Stimulated activated CD4-positive, alpha-beta T cell treated with anti-CD3 and anti-CD28 coated beads, Interleukin-1b, Interleukin-23, amount 100 ng/mL, for 48 hours (primary cell): ENCODE measurements around the gene COQ9.
"Not testable (repeated sequence)": the region's sequence is repeated elsewhere in the genome, so short reads cannot be mapped to it uniquely, and the experiment has no call there.

Experiments used
- DNase-seq: peaks from one replicate; pipeline ENCODE4 v3.0.0-alpha.2; 2020

COQ9 gene

DNA sequence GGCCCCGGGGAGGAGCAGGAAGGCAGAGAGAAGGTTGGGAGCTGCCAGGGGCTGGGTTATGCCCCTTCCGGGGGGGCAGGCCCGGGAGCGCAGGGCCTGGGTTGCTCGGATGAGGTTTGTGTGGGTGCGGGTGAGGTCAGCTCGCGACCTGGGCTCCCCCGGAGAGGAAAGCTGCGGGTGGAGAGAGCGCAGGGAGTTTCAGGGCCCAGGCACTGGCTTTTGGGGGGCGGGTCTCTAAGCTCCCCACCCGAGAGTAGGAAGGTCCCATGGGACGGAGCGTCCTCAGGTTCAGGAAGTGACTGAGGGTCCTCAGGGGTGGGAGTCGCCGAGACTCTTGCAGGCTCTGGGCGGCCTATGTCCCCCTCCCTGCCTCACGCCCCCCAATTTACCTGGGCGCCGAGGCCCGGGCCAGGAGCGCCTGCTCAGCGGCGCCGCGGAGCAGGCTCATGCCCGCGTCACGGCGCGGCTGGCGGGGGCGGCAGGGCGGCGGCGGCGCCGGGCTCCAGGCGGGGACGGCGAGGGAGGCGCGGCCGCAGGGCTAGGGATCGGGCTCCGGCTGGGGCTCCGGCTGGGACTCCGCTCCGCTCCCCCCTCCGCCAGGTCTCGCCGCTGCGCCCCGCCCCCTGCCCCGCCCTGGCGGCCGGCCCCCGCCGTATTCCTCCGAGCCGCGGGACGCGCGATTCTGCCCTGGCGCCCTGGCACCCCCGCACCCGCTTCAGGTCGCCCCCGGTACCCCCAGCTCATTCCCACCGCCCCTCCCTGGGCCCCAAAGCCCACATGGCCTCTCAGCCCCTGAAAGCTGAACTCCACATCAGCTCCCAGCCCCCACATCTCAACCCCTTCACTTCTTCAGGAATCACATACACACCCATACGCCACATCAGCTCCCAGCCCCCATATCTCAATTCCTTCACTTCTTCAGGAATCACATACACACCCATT, 38.9 kb downstream of the COQ9 start, which contains the start of gene DOK4:
TSS of gene DOK4 (minus strand) at position 578 of the 942 bp plus-strand sequence. CDS start 6,986 bp downstream, outside the sequence.
- peak; percentile 76 for DNase-seq

DNA sequence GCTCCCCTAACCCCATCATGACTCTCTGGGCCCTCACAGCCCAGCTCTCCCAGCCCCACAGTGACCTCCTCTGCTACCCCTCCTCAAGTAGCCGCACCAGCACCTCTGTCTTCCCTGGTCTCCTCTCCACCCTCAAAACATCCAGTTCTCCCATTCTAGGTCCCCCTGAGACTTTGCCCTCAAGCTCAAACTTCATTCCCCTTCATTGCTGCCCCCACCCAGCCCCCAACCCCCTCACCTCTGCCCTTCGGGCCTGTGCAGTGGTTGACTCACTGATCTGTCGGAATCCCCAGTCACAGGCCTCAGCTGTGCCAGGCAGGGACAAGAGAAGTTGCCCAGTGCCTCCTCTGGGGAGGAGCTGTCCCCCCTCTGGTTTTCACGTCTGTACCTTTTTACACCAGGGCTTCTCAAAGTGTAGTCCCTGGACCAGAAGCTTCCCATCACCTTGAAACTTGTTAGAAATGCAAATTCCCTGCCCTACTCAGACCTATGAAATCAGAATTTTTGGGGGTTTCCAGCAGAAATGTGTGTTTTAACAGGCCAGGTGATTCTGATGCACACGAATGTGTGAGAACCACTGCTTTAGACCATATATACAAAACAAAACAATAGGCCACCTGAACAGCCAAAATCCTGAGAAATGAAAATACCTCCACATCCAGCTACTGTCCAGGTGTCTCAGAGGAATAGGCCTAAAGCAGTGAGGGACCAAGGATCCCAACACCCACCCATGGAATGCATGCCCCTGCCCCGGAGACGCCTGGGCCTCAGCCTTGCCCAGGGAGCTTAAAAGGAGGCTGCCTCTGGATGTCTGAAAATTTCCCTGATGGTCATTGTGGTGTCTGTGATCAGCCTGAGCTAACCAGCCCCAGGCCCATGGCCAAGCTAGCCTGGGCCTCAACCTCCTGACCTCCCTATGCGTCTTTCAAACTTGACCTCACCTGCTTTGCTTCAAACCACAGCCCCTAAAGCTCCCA, 39.9 kb downstream of the COQ9 start:
- no peak for DNase-seq

DNA sequence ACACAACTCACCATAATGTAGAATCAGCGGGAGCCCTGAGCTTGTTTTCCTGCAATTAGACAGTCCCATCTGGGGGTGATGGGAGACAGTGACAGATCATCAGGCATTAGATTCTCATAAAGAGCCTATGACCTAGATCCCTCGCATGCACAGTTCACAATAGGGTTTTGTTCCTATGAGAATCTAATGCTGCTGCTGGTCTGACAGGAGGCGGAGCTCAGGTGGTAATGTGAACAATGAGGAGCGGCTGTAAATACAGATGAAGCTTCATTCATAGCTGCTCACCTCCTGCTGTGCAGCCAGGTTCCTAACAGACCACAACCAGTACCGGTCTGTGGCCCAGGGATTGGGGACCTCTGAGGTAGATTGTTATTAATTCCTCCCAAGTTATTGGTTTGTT, 42.0 kb downstream of the COQ9 start:
- DNase-seq = no peak

DNA sequence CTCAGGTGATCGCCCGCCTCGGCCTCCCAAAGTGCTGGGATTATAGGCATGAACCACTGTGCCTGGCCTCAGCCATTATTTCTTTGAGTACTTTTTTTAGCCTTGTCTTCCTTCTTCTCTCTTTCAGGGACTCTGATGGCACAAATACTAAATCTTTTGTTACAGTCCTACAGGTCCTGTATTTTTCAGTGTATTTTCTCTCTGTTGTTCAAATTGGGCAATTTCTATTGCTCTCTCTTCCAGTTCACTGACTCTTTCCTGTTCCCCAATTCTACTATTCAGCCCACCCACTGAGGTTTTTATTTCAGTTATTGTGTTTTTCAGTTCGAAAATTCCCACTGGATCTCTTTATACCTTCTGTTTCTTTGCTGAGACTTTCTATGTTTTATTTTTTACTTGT, 46.5 kb downstream of the COQ9 start:
- no peak for DNase-seq

DNA sequence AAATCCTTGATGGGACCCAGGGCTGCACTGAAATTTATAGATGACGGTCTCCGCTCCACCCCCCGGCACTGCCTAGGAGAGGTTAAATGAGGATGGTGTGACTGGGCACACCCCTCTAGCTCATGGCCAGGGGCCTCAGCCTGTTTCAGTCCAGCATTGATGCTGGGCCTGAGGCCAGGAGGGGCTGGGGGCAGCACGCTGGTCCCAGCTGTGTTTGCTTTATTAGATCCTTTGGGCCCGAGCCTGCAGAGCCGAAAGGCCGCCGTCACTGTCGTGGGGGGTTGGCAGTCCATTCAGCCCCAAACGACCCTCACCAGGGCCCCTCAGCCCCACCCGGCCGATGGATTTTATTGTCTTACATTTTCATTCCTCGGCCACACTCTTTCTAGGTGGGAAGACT, 49.8 kb downstream of the COQ9 start:
- no peak for DNase-seq

DNA sequence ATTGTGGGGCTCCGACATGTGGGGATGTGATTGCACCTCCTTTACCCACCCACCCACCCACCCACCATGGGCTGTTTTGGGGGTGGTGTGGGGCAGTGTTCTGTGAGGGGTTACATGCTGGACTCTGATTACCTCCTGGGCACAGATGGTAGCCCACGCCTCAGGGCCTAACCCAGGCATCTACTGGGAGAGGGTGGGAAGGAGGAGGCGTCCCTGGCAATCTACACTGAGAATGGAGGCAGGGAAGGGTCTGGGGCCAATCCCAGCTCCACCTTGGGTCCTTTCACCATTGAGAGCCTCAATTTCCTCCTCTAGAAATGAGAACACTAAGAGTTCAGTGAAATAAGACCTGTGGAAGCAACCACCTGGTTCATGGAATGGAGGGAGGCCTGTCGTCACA, 50.8 kb downstream of the COQ9 start:
- DNase-seq = no peak

DNA sequence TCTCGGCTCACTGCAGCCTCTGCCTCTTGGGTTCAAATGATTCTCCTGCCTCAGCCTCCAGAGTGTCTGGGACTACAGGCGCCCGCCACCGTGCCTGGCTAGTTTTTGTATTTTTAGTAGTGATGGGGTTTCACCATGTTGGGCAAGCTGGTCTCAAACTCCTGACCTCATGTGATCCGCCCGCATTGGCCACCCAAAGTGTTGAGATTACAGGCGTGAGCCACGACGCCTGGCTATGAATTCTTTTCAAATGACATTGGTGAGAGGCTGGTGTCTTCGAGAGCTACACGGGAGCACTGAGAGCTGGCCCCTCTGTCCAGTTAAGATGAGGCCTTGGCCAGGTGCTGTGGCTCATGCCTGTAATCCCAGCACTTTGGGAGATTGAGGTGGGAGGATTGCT, 52.7 kb downstream of the COQ9 start:
- DNase-seq = not testable (repeated sequence)

DNA sequence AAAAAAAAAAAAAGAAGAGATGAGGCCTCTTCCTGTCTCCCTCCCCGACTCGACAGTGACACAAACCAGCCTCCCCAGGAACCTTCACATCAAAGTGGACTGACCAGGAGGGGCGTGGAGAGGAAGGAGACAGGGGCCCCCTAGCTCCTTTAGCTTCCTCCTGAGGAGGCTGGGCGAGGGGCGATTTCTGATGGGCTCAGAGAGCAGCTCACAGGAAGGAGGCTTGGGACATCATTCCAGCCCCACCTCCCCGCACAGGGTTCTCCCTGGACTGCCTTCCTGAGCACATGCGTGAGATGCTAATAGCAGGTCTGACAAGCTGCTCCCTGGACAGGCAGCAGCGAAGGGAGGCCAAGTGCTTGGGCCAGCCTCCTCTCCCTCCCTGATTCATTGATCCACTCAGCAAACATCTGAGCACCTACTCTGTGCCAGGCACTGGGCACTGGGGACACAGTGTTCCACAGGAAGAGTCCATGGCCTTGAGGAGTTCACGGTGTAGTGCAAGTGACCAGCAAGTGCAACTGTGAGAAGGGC, 53.4 kb downstream of the COQ9 start:
- peak; percentile 14 for DNase-seq

DNA sequence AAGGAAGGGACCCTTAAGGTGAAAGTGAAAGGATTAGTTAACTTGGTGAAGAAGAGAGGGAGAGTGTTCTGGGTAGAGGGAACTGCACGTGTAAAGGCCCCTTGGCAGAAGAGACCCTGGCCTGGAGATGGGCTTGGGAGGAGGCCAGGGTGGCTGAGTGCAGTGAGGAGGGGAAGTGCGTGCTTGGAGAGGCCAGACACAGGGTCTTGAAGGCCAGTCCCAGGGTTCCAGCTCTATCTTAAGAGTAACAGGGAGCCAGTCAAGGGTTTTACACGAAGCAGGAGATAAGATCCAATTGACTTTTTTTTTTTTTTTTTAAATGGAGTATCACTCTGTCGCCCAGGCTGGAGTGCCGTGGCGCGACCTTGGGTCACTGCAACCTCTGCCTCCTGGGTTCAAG, 54.2 kb downstream of the COQ9 start:
- DNase-seq = no peak

DNA sequence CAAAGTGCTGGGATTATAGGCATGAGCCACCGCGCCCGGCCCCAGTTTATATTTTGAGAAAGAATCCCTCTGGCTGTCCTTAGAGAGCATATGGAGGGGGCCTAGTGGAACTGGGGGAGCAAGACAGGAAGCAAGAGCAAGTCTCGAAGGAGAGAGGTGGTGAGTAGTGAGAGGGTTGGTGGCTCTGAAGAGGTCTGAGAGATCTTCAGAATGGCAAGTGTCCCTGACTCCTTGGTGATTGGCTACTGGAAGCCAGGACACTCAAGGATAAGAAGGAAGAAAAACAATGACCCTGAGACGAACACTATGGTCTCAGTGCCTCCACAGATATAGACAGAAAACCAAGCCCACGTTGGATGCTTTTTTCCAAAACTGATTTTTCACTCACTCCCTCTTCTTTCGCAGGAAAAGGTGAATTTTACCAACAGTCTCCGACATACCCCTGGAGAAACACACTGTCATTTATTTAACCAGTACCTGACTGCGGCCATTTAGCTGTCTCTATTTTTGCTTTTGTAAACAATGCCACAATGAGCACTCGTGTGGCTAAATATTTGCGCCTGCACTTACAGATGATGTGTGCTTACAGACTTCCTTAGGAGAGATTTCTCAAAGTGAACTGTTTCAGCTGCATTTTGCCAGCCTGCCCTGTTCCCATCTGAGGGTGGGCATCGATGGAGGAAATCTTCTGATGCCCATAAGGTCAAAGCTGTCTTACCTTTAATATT, 54.9 kb downstream of the COQ9 start:
- no peak for DNase-seq

DNA sequence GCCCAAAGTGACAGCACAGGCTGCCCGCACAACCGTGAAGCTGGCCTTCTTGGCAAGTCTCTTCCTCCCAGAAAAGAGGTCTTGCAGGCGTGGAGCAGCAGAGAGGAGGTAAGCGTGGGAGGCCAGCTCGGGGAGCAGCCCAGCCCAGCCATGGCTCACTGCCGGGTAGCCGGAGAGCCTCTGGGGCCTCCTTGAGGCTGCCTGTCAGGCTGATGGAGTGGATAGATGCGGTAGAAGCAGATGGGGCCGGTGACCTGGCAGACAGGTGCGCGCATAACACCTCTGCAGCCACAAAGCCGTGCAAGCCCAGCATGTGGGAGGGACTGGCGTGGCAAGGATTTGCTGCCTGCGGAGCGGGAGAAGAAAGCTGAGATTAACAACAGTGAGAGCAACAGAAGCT, 56.1 kb downstream of the COQ9 start:
- DNase-seq = no peak

DNA sequence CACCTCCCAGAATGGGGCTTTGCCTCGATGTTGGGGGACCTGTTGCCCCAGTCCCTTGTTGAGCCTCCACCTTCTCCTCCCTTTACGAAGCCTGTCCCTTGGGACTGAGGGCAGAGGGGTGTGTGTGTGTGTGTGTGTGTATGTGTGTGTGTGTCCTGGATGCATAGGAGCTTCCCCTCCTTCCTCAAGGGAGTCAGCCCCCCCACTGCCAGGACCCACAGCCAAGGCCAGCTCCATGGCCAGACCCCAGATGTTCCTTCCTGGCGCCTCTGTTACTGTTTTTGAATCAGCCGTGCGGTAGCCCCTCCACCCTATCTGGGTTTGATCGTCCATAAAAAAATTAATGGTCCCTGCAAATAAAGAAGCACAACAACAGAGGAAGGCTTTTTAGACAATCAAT, 56.7 kb downstream of the COQ9 start:
- DNase-seq = no peak

DNA sequence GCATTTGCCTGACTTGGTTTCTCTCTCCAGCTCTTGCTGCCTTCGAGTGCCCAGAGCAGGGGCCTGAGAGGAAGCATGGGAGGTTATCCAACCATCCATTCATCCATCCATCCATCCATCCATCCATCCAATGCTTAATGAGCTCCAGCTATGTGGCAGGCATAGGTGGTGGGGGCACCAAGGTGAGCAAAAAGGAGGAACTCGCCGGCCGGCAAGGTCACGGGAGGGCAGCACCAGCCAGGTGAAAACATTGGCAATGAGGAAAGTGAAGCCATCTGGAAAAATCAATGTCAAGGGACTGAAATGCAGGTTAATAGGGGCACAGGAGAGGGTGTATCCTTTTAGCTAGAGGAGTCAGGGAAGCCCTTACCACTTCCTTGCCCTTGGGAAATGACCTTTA, 57.2 kb downstream of the COQ9 start:
- DNase-seq = no peak

DNA sequence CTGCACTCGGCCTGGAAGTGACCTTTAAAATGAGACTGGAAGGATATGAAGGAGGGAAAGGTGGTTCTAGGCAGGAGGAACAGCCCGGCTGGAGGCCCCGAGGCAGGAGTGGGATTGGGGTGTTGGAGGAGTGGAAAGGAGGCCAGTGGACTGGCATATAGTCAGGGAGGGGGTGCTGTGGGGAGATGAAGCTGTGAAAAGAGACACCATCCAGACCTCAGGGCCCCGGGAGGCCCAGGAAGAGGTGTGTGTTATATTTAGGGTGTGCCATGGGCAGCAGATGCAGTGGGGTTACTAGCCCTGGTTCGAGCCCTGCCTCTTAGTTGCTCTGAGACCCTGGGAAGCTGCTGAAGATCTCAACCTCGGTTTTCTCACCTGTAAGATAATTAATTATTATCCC, 57.9 kb downstream of the COQ9 start:
- DNase-seq = no peak

DNA sequence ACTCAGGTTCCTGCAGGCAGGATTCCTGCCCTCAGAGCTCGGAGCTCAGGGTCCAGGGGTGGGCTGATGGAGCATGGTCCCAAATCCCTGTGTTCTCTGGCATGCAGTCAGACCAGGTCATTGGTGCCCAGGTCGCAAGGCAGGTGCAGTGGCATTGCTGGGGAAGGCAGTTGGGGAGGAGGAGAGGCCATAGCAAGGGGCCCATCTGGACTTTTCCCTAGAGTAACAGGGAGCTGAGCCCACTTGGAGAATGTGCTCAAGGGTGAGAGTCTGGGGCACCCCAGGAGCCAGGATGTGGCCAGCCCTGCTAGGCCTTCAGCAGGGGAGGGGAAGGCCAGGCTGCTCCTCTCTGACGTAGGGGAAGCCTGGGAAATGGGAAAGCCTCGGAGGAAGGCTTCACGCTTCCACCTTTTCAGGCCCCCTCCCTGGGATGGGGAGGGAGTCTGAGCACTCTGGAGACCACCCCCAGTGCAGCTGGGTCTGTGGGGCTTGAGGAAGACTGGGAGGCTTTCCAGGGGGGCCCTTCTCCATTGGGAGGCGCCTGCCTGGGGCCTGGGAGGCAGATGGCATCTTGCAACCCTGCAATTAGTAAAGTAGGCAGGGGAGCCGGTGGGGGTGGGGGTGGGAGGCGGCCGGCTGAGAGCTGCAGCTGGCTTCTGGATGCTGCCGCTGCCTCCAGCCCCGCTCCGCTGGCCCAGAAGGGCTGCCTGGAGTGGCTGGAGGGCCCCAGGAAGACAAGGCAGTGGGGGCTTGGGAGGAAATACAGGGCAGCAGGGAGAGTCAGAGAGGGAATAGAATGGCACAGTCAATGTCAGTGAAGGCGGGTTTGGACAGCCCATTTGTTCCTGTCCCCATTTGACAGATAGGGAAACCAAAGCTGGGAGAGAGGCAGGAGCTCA, 60.1 kb downstream of the COQ9 start:
- no peak for DNase-seq

DNA sequence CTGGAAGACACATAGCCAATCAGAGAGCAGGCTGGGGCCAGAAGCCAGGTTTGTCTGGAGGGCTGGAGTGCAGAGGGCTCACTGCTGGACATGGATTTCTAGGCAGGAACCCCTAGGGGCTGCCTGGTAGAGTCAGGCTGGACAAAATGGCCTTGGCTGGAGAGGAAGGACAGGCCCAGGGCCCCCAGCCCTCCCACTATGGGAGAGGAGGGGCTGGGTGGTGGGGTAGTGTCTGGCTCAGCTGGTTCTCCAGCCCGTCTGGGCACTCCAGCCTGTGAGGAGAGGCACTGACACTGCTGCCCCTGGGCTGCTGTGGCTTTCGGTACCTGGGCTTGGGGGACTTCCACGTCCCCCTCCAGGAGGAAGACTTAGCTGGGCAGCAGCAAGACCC, 60.8 kb downstream of the COQ9 start:
- DNase-seq = no peak

DNA sequence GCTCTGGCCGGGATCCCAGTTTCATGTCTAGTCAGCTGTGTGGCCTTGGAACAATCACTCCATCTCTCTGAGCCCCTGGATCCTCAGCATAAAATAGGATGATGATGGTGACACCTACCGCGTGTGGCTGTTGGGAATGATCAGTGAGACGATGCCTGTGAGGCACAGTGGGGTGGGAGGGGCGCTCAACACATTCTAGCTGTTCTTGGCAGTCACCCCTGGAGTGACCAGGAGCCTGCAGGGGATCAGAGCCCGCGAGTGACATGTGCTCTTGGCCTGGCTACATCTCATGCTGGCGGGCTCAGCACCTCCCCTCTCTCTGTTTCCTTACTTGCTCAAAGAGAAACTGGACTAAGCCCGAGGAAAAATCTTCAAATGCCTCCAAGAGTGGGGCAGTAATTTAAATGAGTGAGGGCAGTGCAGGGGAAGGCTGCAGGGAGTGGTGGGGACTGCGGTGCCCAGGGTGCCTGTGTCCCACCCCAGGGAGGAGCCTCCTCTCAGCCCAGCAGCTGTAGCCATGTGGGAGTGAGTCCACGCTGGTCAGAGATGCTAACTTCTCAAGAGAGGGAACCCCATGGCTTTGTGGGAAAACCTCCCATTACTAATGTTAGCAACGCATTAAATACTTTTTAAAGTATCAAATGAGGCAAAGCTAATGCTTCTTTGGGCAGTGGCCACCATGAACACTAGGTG, 62.1 kb downstream of the COQ9 start:
- no peak for DNase-seq

DNA sequence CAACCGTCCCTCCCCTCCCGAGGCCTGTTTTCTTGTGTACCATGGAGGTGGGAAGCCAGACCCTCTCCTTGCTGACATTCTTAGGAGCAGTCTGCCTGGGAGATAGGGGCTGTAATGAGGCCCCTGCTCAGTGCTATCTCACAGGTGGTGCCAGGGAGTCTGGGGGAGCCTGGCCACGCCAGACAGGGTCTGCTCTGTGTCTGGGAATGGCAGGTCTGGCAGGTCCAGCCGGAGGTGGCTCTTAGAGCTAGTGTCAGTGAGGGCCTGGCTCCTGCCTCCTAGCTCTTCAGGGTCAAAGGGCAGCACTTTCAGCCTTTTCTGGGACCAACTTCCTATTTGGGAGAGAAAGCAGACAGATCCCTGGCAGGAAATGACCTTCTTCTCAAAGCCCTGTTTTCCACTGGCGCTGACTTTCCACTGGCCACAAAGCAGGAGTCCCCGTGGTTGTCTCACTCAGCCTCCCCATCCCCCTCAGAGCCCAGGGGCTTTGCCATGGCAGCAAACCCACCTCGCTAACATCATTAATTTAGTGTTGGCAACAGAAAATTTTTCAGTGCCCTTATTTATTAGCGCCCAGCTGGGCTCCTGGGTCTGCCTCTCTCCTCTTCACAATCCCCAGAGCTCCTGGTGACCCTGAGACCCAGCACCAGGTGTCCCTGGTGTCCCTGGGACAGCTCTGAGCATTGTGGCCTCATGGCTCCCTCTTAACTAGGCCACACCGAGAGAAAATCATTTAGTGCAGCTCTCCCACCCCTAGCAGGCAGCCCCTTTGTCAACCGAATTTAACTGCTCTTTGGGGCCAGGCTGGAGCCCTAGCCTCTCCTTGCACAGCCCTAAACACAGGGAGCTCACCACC, 63.0 kb downstream of the COQ9 start:
- no peak for DNase-seq
